OCI-LY3 (cell line): ENCODE data around the gene TMEM233.

ENCODE experiments used
- H2AFZ ChIP-seq: fragments of 200-600, 300-600 bp; shearing (Covaris generic); 2 replicates; pipeline ENCODE4 v1.6.0; 2014; ENCODE audit warnings: antibody characterized with exemption, low read depth, low read length
- H3K27ac ChIP-seq: fragments of 200-600, 300-600 bp; sonication (generic); 2 replicates; pipeline ENCODE4 v1.5.1; 2014; ENCODE audit warnings: mild to moderate bottlenecking, low read length, moderate library complexity, mixed read lengths
- H3K27me3 ChIP-seq: fragments of 200-600, 300-600 bp; sonication (generic); 2 replicates; pipeline ENCODE4 v1.6.1; 2014; ENCODE audit warnings: low read depth, low read length, mixed read lengths
- H3K36me3 ChIP-seq: fragments of 200-600, 300-600 bp; sonication (generic); replicated peaks from 2 replicates; pipeline ENCODE3; 2014; ENCODE audit warnings: low read depth, low read length, mixed read lengths
- H3K4me1 ChIP-seq: fragments of 300-600, 200-600 bp; sonication (generic); 2 replicates; pipeline ENCODE4 v1.6.1; 2014; ENCODE audit warnings: low read length, mixed read lengths
- H3K4me2 ChIP-seq: fragments of 200-600, 300-600 bp; sonication (generic); 2 replicates; pipeline ENCODE4 v1.6.1; 2014; ENCODE audit warnings: low read length, mixed read lengths
- H3K4me3 ChIP-seq: fragments of 300-600, 200-600 bp; sonication (generic); 2 replicates; pipeline ENCODE4 v1.5.1; 2014; ENCODE audit warnings: antibody characterized with exemption, mild to moderate bottlenecking, low read length, moderate library complexity
- H3K79me2 ChIP-seq: fragments of 300-600, 200-600 bp; shearing (Covaris generic); 2 replicates; pipeline ENCODE4 v1.6.1; 2014; ENCODE audit warnings: mild to moderate bottlenecking, low read length, mixed read lengths
- H3K9ac ChIP-seq: fragments of 300-600, 200-600 bp; shearing (Covaris generic); 2 replicates; pipeline ENCODE4 v1.6.0; 2014; ENCODE audit warnings: mild to moderate bottlenecking, low read length, moderate library complexity
- H3K9me3 ChIP-seq: fragments of 200-600, 300-600 bp; shearing (Covaris generic); 2 replicates; pipeline ENCODE4 v1.6.1; 2014; ENCODE audit warnings: low read length, mixed read lengths; ENCODE audit not compliant: insufficient read depth
- H4K20me1 ChIP-seq: fragments of 200-600, 300-600 bp; sonication (generic); 2 replicates; pipeline ENCODE4 v1.6.1; 2016; ENCODE audit warnings: low read length, mixed read lengths; ENCODE audit not compliant: insufficient read depth
- CTCF ChIP-seq: fragments of 200-600, 300-600 bp; sonication (generic); IDR thresholded peaks from 2 replicates; pipeline ENCODE4 v1.5.1; 2014; ENCODE audit warnings: antibody characterized with exemption, low read length, low read depth
- EZH2phosphoT487 ChIP-seq: fragments of 200-600 bp; shearing (Covaris generic); IDR thresholded peaks from 2 replicates; pipeline ENCODE4 v1.6.1; 2018; ENCODE audit warnings: antibody characterized with exemption, mixed run types, low read depth

The TMEM233 gene

GRCh38 chr12:119630223-119630780, 36.7 kb downstream of the TMEM233 start:
- no peaks in the 10 kb centered on the region for H4K20me1 ChIP-seq
- no peak overlapping the region for H2AFZ ChIP-seq
- TF ChIP-seq CTCF, result no peak
- no peak for TF ChIP-seq EZH2phosphoT487
- peaks cover 36% of the 10 kb centered on the region for H3K27me3 ChIP-seq
- no peak overlapping the region for H3K9ac ChIP-seq
- no peaks in the 10 kb centered on the region for H3K36me3 ChIP-seq
- no peak overlapping the region for H3K27ac ChIP-seq
- H3K79me2 ChIP-seq, result no peaks in the 10 kb centered on the region
- no peaks in the 10 kb centered on the region for H3K4me1 ChIP-seq
- no peak overlapping the region for H3K4me2 ChIP-seq
- H3K4me3 ChIP-seq, result no peak overlapping the region
- no peaks in the 10 kb centered on the region for H3K9me3 ChIP-seq

- Histone ChIP-seq H3K27me3 (peaks cover 41% of the 10 kb centered on the region), H3K79me2 (no peaks in the 10 kb centered on the region), H2AFZ (no peak overlapping the region), H3K36me3 (no peaks in the 10 kb centered on the region), H3K9me3 (no peaks in the 10 kb centered on the region), H3K4me1 (no peaks in the 10 kb centered on the region), H4K20me1 (no peaks in the 10 kb centered on the region), H3K9ac (no peak overlapping the region), H3K27ac (no peak overlapping the region), H3K4me2 (no peak overlapping the region), H3K4me3 (no peak overlapping the region)
- TF ChIP-seq CTCF (no peak), EZH2phosphoT487 (no peak)
These were observed 37.5 kb downstream of the TMEM233 start for GRCh38 chr12:119630962-119631550.

GRCh38 chr12:119631930-119632678, 38.5 kb downstream of the TMEM233 start:
- Histone ChIP-seq H3K79me2 (no peaks in the 10 kb centered on the region), H3K4me3 (no peak overlapping the region), H3K4me1 (no peaks in the 10 kb centered on the region), H3K27me3 (peaks cover 48% of the 10 kb centered on the region), H3K9me3 (no peaks in the 10 kb centered on the region), H4K20me1 (no peaks in the 10 kb centered on the region), H3K27ac (no peak overlapping the region), H3K9ac (no peak overlapping the region), H3K4me2 (no peak overlapping the region), H2AFZ (no peak overlapping the region), H3K36me3 (no peaks in the 10 kb centered on the region)
- TF ChIP-seq CTCF (no peak), EZH2phosphoT487 (no peak)

GRCh38 chr12:119634743-119635142, 41.2 kb downstream of the TMEM233 start:
- Histone ChIP-seq H3K27ac (no peak overlapping the region), H3K4me3 (no peak overlapping the region), H3K36me3 (no peaks in the 10 kb centered on the region), H3K4me1 (no peaks in the 10 kb centered on the region), H3K9me3 (no peaks in the 10 kb centered on the region), H3K79me2 (no peaks in the 10 kb centered on the region), H4K20me1 (no peaks in the 10 kb centered on the region), H3K4me2 (no peak overlapping the region), H3K27me3 (peaks cover 54% of the 10 kb centered on the region), H2AFZ (no peak overlapping the region), H3K9ac (no peak overlapping the region)
- TF ChIP-seq EZH2phosphoT487 (no peak), CTCF (no peak)
